GM21529 (cell line): ENCODE data around the gene GPC6.
A peak's percentile ranks its signal among the peaks of the same experiment; 100 is the strongest.
"Not testable (repeated sequence)": the region's sequence is repeated elsewhere in the genome, so short reads cannot be mapped to it uniquely, and the experiment has no call there.

ENCODE experiments used
- ATAC-seq: cut with Tn5 transposase; IDR thresholded peaks from one replicate; pipeline ENCODE4 v1.9.1; 2021; ENCODE audit not compliant: unreplicated experiment

Gene GPC6

GRCh38 chr13:94330552-94331071 is 1104.0 kb downstream of the GPC6 start:
- no peak for ATAC-seq

GRCh38 chr13:94331281-94331680 is 1104.7 kb downstream of the GPC6 start:
- no peak for ATAC-seq

GRCh38 chr13:94332359-94333096 is 1105.9 kb downstream of the GPC6 start:
- no peak for ATAC-seq

- ATAC-seq = no peak
These were observed 1106.7 kb downstream of the GPC6 start for GRCh38 chr13:94333131-94333820.

- no peak for ATAC-seq
These were observed 1109.3 kb downstream of the GPC6 start for GRCh38 chr13:94335761-94336526.

- no peak for ATAC-seq
These were observed 1112.6 kb downstream of the GPC6 start for GRCh38 chr13:94339116-94339687.

GRCh38 chr13:94342436-94343242 is 1116.0 kb downstream of the GPC6 start:
- no peak for ATAC-seq

- no peak for ATAC-seq
These were observed 1116.6 kb downstream of the GPC6 start for GRCh38 chr13:94343243-94343585.

GRCh38 chr13:94343687-94344086 is 1117.1 kb downstream of the GPC6 start:
- ATAC-seq = not testable (repeated sequence)

GRCh38 chr13:94344126-94344818 is 1117.7 kb downstream of the GPC6 start:
- ATAC-seq = no peak

GRCh38 chr13:94345374-94346195 is 1119.0 kb downstream of the GPC6 start:
- ATAC-seq = no peak

GRCh38 chr13:94346261-94347019 is 1119.8 kb downstream of the GPC6 start:
- no peak for ATAC-seq

- ATAC-seq = no peak
These were observed 1124.8 kb downstream of the GPC6 start for GRCh38 chr13:94351292-94351990.

GRCh38 chr13:94352057-94352456 is 1125.5 kb downstream of the GPC6 start:
- no peak for ATAC-seq

- ATAC-seq = no peak
These were observed 1126.6 kb downstream of the GPC6 start for GRCh38 chr13:94353167-94353710.

- ATAC-seq = no peak
These were observed 1133.3 kb downstream of the GPC6 start for GRCh38 chr13:94359875-94360274.

GRCh38 chr13:94362411-94362909 is 1135.9 kb downstream of the GPC6 start:
- ATAC-seq = peak; percentile 99
